GM12891 (cell line): ENCODE data around the gene IFT57.

Experiments used
- PAX5 ChIP-seq: IDR thresholded peaks from 2 replicates; pipeline ENCODE4 v1.6.1; 2011; ENCODE audit warnings: low read length, moderate library complexity, mild to moderate bottlenecking; ENCODE audit not compliant: insufficient read depth, severe bottlenecking
- POLR2A ChIP-seq: IDR thresholded peaks from 2 replicates; pipeline ENCODE4 v1.6.1; 2011; ENCODE audit warnings: low read depth, low read length, control low read depth
- POLR2AphosphoS5 ChIP-seq: IDR thresholded peaks from 2 replicates; pipeline ENCODE4 v1.6.1; 2011; ENCODE audit warnings: low read depth, low read length, control low read depth
- SPI1 ChIP-seq: IDR thresholded peaks from 2 replicates; pipeline ENCODE4 v1.6.1; 2011; ENCODE audit warnings: low read depth, low read length, control low read depth
- TAF1 ChIP-seq: IDR thresholded peaks from 2 replicates; pipeline ENCODE4 v1.6.1; 2011; ENCODE audit warnings: low read depth, low read length, control low read depth

- TF ChIP-seq POLR2A, result no peak; the same call in 1 of the 2 replicates
- TF ChIP-seq PAX5, result no peak
- TF ChIP-seq TAF1, result no peak
- TF ChIP-seq POLR2AphosphoS5, result no peak
- no peak for TF ChIP-seq SPI1
Observed at GRCh38 chr3:108145578-108145977, 76.6 kb downstream of the IFT57 start.
